ENCODE measurements around the gene KREMEN1.

The KREMEN1 gene

GRCh38 chr22:29197096-29197495 is 124.3 kb downstream of the KREMEN1 start:
- H3K27ac ChIP-seq (ENCODE audit: low read length) = no peak overlapping the region
- H3K36me3 ChIP-seq (ENCODE audit: insufficient read depth, low read length) = peaks cover 25% of the 10 kb centered on the region
- no peak overlapping the region for H3K4me3 ChIP-seq (ENCODE audit: low read depth in 1 of 2, low read length in 2 of 2)
- H3K4me1 ChIP-seq (ENCODE audit: insufficient read depth, low read length) = peaks cover 37% of the 10 kb centered on the region
- no peak for TF ChIP-seq EZH2 (IDR thresholded peaks at IDR 0.05; ENCODE audit: borderline replicate concordance, low read depth, low read length, severe bottlenecking)
- no peak for TF ChIP-seq CTCF (IDR thresholded peaks at IDR 0.05; ENCODE audit: borderline replicate concordance, extremely low read depth, low read length, poor library complexity, severe bottlenecking)
- no peak overlapping the region for H2AFZ ChIP-seq (ENCODE audit: low read depth, low read length)
- peaks cover 17% of the 10 kb centered on the region for H3K79me2 ChIP-seq (ENCODE audit: insufficient read depth, low read length)
- no peaks in the 10 kb centered on the region for H3K27me3 ChIP-seq (ENCODE audit: insufficient read depth, low read length, poor library complexity)
- no peak for ATAC-seq (ENCODE audit: insufficient read depth, low read depth)
- H3K9me3 ChIP-seq (ENCODE audit: insufficient read depth, low read length, severe bottlenecking) = no peaks in the 10 kb centered on the region
- no peak overlapping the region for H3K9ac ChIP-seq (ENCODE audit: low read depth, low read length)
- no peak for DNase-seq
- H4K20me1 ChIP-seq (ENCODE audit: insufficient read depth, low read length) = no peaks in the 10 kb centered on the region
- H3K4me2 ChIP-seq (ENCODE audit: insufficient read depth, low read length) = no peak overlapping the region

- no peak for ATAC-seq (ENCODE audit: insufficient read depth, low read depth)
- Histone ChIP-seq H2AFZ (ENCODE audit: low read depth, low read length) (no peak overlapping the region), H3K4me2 (ENCODE audit: insufficient read depth, low read length) (no peak overlapping the region)
Observed at GRCh38 chr22:29198240-29198639, 125.4 kb downstream of the KREMEN1 start.

GRCh38 chr22:29199702-29200400 is 127.0 kb downstream of the KREMEN1 start:
- no peak for DNase-seq
- TF ChIP-seq EZH2 (IDR thresholded peaks at IDR 0.05; ENCODE audit: borderline replicate concordance, low read depth, low read length, severe bottlenecking) = no peak
- TF ChIP-seq CTCF (IDR thresholded peaks at IDR 0.05; ENCODE audit: borderline replicate concordance, extremely low read depth, low read length, poor library complexity, severe bottlenecking) = no peak
- Histone ChIP-seq H2AFZ (ENCODE audit: low read depth, low read length) (no peak overlapping the region), H3K27ac (ENCODE audit: low read length) (peak overlapping the region; percentile 100), H3K9ac (ENCODE audit: low read depth, low read length) (no peak overlapping the region), H3K36me3 (ENCODE audit: insufficient read depth, low read length) (peaks cover 25% of the 10 kb centered on the region; the same call in 1 of the 2 replicates), H3K4me3 (ENCODE audit: low read depth in 1 of 2, low read length in 2 of 2) (no peak overlapping the region), H3K79me2 (ENCODE audit: insufficient read depth, low read length) (peaks cover 22% of the 10 kb centered on the region), H4K20me1 (ENCODE audit: insufficient read depth, low read length) (no peaks in the 10 kb centered on the region), H3K27me3 (ENCODE audit: insufficient read depth, low read length, poor library complexity) (no peaks in the 10 kb centered on the region), H3K4me1 (ENCODE audit: insufficient read depth, low read length) (peaks cover 65% of the 10 kb centered on the region), H3K9me3 (ENCODE audit: insufficient read depth, low read length, severe bottlenecking) (no peaks in the 10 kb centered on the region), H3K4me2 (ENCODE audit: insufficient read depth, low read length) (no peak overlapping the region)
- no peak for ATAC-seq (ENCODE audit: insufficient read depth, low read depth)

More at GRCh38 chr22:29198240-29198639, 125.4 kb downstream of the KREMEN1 start:
- DNase-seq = no peak
- Histone ChIP-seq H3K79me2 (ENCODE audit: insufficient read depth, low read length) (peaks cover 18% of the 10 kb centered on the region), H3K9me3 (ENCODE audit: insufficient read depth, low read length, severe bottlenecking) (no peaks in the 10 kb centered on the region), H3K27me3 (ENCODE audit: insufficient read depth, low read length, poor library complexity) (no peaks in the 10 kb centered on the region), H3K4me3 (ENCODE audit: low read depth in 1 of 2, low read length in 2 of 2) (no peak overlapping the region), H3K9ac (ENCODE audit: low read depth, low read length) (no peak overlapping the region), H4K20me1 (ENCODE audit: insufficient read depth, low read length) (no peaks in the 10 kb centered on the region), H3K36me3 (ENCODE audit: insufficient read depth, low read length) (peaks cover 25% of the 10 kb centered on the region; the same call in 1 of the 2 replicates), H3K4me1 (ENCODE audit: insufficient read depth, low read length) (peaks cover 49% of the 10 kb centered on the region), H3K27ac (ENCODE audit: low read length) (no peak overlapping the region)
- TF ChIP-seq EZH2 (IDR thresholded peaks at IDR 0.05; ENCODE audit: borderline replicate concordance, low read depth, low read length, severe bottlenecking) (no peak), CTCF (IDR thresholded peaks at IDR 0.05; ENCODE audit: borderline replicate concordance, extremely low read depth, low read length, poor library complexity, severe bottlenecking) (no peak)

All from DND-41 (cell line).